ENCODE data around the gene MPPE1. TPM values are rescaled to one million over a fixed set of nuclear protein-coding genes. Genes with fewer than 3 reads are reported as not detected.
"Not testable (repeated sequence)": the region's sequence is repeated elsewhere in the genome, so short reads cannot be mapped to it uniquely, and the experiment has no call there.

MPPE1 gene
- total and polyA plus RNA-seq, 2 experiments from 2014 or later = 45.5 to 59.3 TPM

- Histone ChIP-seq H3K27ac (peak overlapping the region; percentile 42), H3K27me3 (no peaks in the 10 kb centered on the region), H3K4me2 (no peak overlapping the region), H4K20me1 (ENCODE audit: insufficient read depth, poor library complexity, severe bottlenecking) (no peaks in the 10 kb centered on the region), H3K9me2 (replicated peaks; ENCODE audit: insufficient read depth) (no peaks in the 10 kb centered on the region), H3K9me3 (ENCODE audit: low read depth) (no peaks in the 10 kb centered on the region), H2AFZ (no peak overlapping the region), H3K4me3 (no peak overlapping the region), H3K36me3 (replicated peaks; ENCODE audit: insufficient read depth, low read depth) (no peaks in the 10 kb centered on the region), H3K79me2 (peaks cover 6% of the 10 kb centered on the region), H3K4me1 (ENCODE audit: insufficient read depth) (peaks cover 14% of the 10 kb centered on the region)
- DNase-seq (ENCODE audit: low spot score) = no peak
- 73% methylated on average over 5 of the region's 5 CpGs for WGBS (ENCODE audit: low lambda C conversion rate, missing lambda C conversion rate)
- TF ChIP-seq EZH2phosphoT487 (IDR thresholded peaks at IDR 0.05; ENCODE audit: low read depth, severe bottlenecking, unreplicated experiment) = no peak
- TF ChIP-seq, protein P1, sequence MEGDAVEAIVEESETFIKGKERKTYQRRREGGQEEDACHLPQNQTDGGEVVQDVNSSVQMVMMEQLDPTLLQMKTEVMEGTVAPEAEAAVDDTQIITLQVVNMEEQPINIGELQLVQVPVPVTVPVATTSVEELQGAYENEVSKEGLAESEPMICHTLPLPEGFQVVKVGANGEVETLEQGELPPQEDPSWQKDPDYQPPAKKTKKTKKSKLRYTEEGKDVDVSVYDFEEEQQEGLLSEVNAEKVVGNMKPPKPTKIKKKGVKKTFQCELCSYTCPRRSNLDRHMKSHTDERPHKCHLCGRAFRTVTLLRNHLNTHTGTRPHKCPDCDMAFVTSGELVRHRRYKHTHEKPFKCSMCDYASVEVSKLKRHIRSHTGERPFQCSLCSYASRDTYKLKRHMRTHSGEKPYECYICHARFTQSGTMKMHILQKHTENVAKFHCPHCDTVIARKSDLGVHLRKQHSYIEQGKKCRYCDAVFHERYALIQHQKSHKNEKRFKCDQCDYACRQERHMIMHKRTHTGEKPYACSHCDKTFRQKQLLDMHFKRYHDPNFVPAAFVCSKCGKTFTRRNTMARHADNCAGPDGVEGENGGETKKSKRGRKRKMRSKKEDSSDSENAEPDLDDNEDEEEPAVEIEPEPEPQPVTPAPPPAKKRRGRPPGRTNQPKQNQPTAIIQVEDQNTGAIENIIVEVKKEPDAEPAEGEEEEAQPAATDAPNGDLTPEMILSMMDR (IDR thresholded peaks at IDR 0.05; ENCODE audit: poor library complexity) = no peak
- TF ChIP-seq EZH2 (IDR thresholded peaks at IDR 0.05; ENCODE audit: borderline replicate concordance) = no peak
These were observed 6.2 kb downstream of the MPPE1 start for GRCh38 chr18:11901826-11902438.

DNA sequence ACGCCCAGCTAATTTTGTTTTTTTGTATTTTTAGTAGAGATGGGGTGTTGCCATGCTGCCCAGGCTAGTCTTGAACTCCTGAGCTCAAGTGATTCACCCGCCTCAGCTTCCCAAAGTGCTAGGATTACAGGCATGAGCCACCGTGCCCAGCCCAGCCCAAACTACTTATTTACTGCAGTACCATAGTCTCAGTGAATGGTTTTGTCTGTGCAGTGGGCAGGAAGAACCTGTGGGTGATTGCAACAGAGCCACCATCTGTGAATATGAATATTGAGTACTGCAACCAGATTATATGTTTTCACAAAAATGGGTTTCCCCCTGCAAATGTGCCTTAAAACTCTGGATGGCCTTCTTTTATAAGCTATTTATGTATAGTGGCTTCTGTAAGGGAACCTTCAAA, 9.1 kb downstream of the MPPE1 start:
- Histone ChIP-seq H3K4me1 (ENCODE audit: insufficient read depth) (peaks cover 9% of the 10 kb centered on the region), H4K20me1 (ENCODE audit: insufficient read depth, poor library complexity, severe bottlenecking) (no peaks in the 10 kb centered on the region), H2AFZ (no peak overlapping the region), H3K9me3 (ENCODE audit: low read depth) (no peaks in the 10 kb centered on the region), H3K4me2 (no peak overlapping the region), H3K27me3 (no peaks in the 10 kb centered on the region), H3K36me3 (replicated peaks; ENCODE audit: insufficient read depth, low read depth) (no peaks in the 10 kb centered on the region), H3K27ac (no peak overlapping the region), H3K79me2 (no peaks in the 10 kb centered on the region), H3K9me2 (replicated peaks; ENCODE audit: insufficient read depth) (no peaks in the 10 kb centered on the region), H3K4me3 (no peak overlapping the region)
- WGBS (ENCODE audit: low lambda C conversion rate, missing lambda C conversion rate) = 92% methylated on average over 3 of the region's 3 CpGs
- TF ChIP-seq, protein P1 (IDR thresholded peaks at IDR 0.05; ENCODE audit: poor library complexity) = no peak
- TF ChIP-seq EZH2phosphoT487 (IDR thresholded peaks at IDR 0.05; ENCODE audit: low read depth, severe bottlenecking, unreplicated experiment) (no peak), EZH2 (IDR thresholded peaks at IDR 0.05; ENCODE audit: borderline replicate concordance) (no peak)
- no peak for DNase-seq (ENCODE audit: low spot score)

DNA sequence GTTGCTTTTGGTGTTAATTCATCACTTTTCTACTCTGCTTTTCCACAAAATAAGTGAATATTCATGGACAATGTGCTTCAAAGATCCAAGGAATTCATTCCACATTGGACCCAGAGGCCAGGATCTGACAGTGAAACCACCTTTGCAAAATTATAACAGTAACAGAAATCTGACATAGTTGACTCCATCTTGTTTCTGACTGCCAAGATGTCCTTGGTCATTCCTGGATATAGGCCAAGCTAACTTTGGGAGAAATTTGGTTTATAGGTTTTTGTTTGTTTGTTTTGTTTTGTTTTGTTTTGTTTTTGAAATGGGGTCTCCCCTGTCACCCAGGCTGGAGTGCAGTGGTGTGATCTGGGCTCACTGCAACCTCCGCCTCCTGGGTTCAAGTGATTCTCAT, 10.3 kb downstream of the MPPE1 start:
- H3K79me2 ChIP-seq = no peaks in the 10 kb centered on the region
- no peak overlapping the region for H3K27ac ChIP-seq
- H3K4me1 ChIP-seq (ENCODE audit: insufficient read depth) = peaks cover 4% of the 10 kb centered on the region
- no peaks in the 10 kb centered on the region for H3K9me3 ChIP-seq (ENCODE audit: low read depth)
- TF ChIP-seq EZH2phosphoT487 (IDR thresholded peaks at IDR 0.05; ENCODE audit: low read depth, severe bottlenecking, unreplicated experiment) = no peak
- TF ChIP-seq EZH2 (IDR thresholded peaks at IDR 0.05; ENCODE audit: borderline replicate concordance) = no peak
- TF ChIP-seq, protein P1 (IDR thresholded peaks at IDR 0.05; ENCODE audit: poor library complexity) = no peak
- no peaks in the 10 kb centered on the region for H3K9me2 ChIP-seq (replicated peaks; ENCODE audit: insufficient read depth)
- no peak overlapping the region for H3K4me2 ChIP-seq
- 55% methylated on average over 1 of the region's 1 CpG for WGBS (ENCODE audit: low lambda C conversion rate, missing lambda C conversion rate)
- no peak for DNase-seq (ENCODE audit: low spot score)
- H3K4me3 ChIP-seq = no peak overlapping the region
- no peaks in the 10 kb centered on the region for H4K20me1 ChIP-seq (ENCODE audit: insufficient read depth, poor library complexity, severe bottlenecking)
- H3K36me3 ChIP-seq (replicated peaks; ENCODE audit: insufficient read depth, low read depth) = no peaks in the 10 kb centered on the region
- H3K27me3 ChIP-seq = no peaks in the 10 kb centered on the region
- H2AFZ ChIP-seq = no peak overlapping the region

GRCh38 chr18:11892438-11892837, 15.7 kb downstream of the MPPE1 start:
- H3K4me3 ChIP-seq; H3K27me3 ChIP-seq; H3K27ac ChIP-seq; H3K9me3 ChIP-seq (ENCODE audit: low read depth); H4K20me1 ChIP-seq (ENCODE audit: insufficient read depth, poor library complexity, severe bottlenecking); H3K4me2 ChIP-seq; DNase-seq (ENCODE audit: low spot score); H2AFZ ChIP-seq; H3K9me2 ChIP-seq (replicated peaks; ENCODE audit: insufficient read depth); H3K79me2 ChIP-seq; H3K36me3 ChIP-seq (replicated peaks; ENCODE audit: insufficient read depth, low read depth): not testable (repeated sequence)
- WGBS (ENCODE audit: low lambda C conversion rate, missing lambda C conversion rate) = 92% methylated on average over 7 of the region's 7 CpGs
- peaks cover 11% of the 10 kb centered on the region for H3K4me1 ChIP-seq (ENCODE audit: insufficient read depth)

Data from hepatocyte (in vitro differentiated cells).